SK-N-SH (cell line): ENCODE measurements around the gene RASA3. TPM values are rescaled to one million over a fixed set of nuclear protein-coding genes. Genes with fewer than 3 reads are reported as not detected.

Experiments used
- CTCF ChIA-PET: fragments of 300-600, 350-600 bp; formaldehyde crosslinking; extraction: SDS; loops from one replicate; lab custom pipeline; 2021; lab: Yijun Ruan, JAX
- POLR2A ChIA-PET: fragments of 350-600 bp; sonication (Branson Sonifier 250); formaldehyde crosslinking; extraction: SDS; loops from one replicate; lab custom pipeline; 2020; ENCODE audit warnings: antibody characterized with exemption, inconsistent platforms; lab: Yijun Ruan, JAX
- DNase-seq: peaks from one replicate; pipeline ENCODE4 v3.0.0; 2012
- H2AFZ ChIP-seq: fragments of 200-600 bp; sonication (generic); 2 replicates; pipeline ENCODE4 v1.8.1; 2016; ENCODE audit warnings: antibody characterized with exemption, mild to moderate bottlenecking, low read depth
- H3F3A ChIP-seq: fragments of 200-600 bp; sonication (generic); replicated peaks from 2 replicates; pipeline ENCODE3; 2016; ENCODE audit warnings: antibody characterized with exemption, mild to moderate bottlenecking; ENCODE audit not compliant: insufficient read depth
- H3K27ac ChIP-seq, 2 experiments: fragments of 200-500 bp in 1 of 2; fragments of 200-600 bp in 1 of 2; sonication (Bioruptor generic) in 1 of 2; sonication (generic), shearing (Covaris generic) in 1 of 2; 2 replicates each; pipeline versions ENCODE4 v1.5.1 to v1.6.1; 2014 to 2016; ENCODE audit warnings: low read depth in 2 of 2, inconsistent platforms in 1 of 2, low read length in 1 of 2, mild to moderate bottlenecking in 1 of 2, mixed read lengths in 1 of 2
- H3K27me3 ChIP-seq: fragments of 200-600 bp; sonication (generic), shearing (Covaris generic); 2 replicates; pipeline ENCODE4 v1.6.1; 2016; ENCODE audit warnings: mixed run types; ENCODE audit not compliant: insufficient read depth
- H3K36me3 ChIP-seq, 2 experiments: fragments of 200-500 bp in 1 of 2; fragments of 200-600 bp in 1 of 2; sonication (Bioruptor generic) in 1 of 2; sonication (generic) in 1 of 2; replicated peaks in 1 of 2; 2 replicates each; pipeline versions ENCODE3 to v1.5.1; 2014 to 2016; ENCODE audit warnings: low read length in 1 of 2, mild to moderate bottlenecking in 1 of 2; ENCODE audit not compliant: insufficient read depth in 2 of 2, control insufficient read depth in 1 of 2
- H3K4me1 ChIP-seq, 2 experiments: fragments of 200-500 bp in 1 of 2; fragments of 200-600 bp in 1 of 2; sonication (Bioruptor generic) in 1 of 2; sonication (generic), shearing (Covaris generic) in 1 of 2; 2 replicates each; pipeline versions ENCODE4 v1.5.1 to v1.6.1; 2014 to 2016; ENCODE audit warnings: low read depth in 1 of 2, low read length in 1 of 2, mixed run types in 1 of 2; ENCODE audit not compliant: insufficient read depth in 2 of 2, control insufficient read depth in 1 of 2
- H3K4me2 ChIP-seq: fragments of 200-600 bp; sonication (generic), shearing (Covaris generic); 2 replicates; pipeline ENCODE4 v1.6.1; 2017; ENCODE audit warnings: mixed run types
- H3K4me3 ChIP-seq, 2 experiments: fragments of 200-500 bp in 1 of 2; fragments of 200-600 bp in 1 of 2; sonication (Bioruptor generic) in 1 of 2; sonication (generic), shearing (Covaris generic) in 1 of 2; 2 replicates each; pipeline versions ENCODE4 v1.5.1 to v1.8.1; 2014 to 2016; ENCODE audit warnings: low read depth in 2 of 2, inconsistent platforms in 1 of 2, low read length in 1 of 2, mild to moderate bottlenecking in 1 of 2, mixed read lengths in 1 of 2, moderate library complexity in 1 of 2
- H3K79me2 ChIP-seq: fragments of 200-600 bp; sonication (generic); 2 replicates; pipeline ENCODE4 v1.8.1; 2017; ENCODE audit warnings: mild to moderate bottlenecking; ENCODE audit not compliant: insufficient read depth
- H3K9ac ChIP-seq: fragments of 200-600 bp; sonication (generic); 2 replicates; pipeline ENCODE4 v1.6.1; 2017; ENCODE audit warnings: mixed run types
- H3K9me2 ChIP-seq: fragments of 200-600 bp; sonication (generic); 2 replicates; pipeline ENCODE4 v1.6.1; 2017; ENCODE audit warnings: mixed run types
- H3K9me3 ChIP-seq: fragments of 200-600 bp; sonication (generic); 2 replicates; pipeline ENCODE4 v1.6.1; 2017; ENCODE audit warnings: mixed run types, mild to moderate bottlenecking, moderate library complexity
- H4K20me1 ChIP-seq: fragments of 200-600 bp; sonication (generic); 2 replicates; pipeline ENCODE4 v1.6.1; 2017; ENCODE audit warnings: mild to moderate bottlenecking, mixed run types; ENCODE audit not compliant: insufficient read depth
- ELF1 ChIP-seq: IDR thresholded peaks from 2 replicates; pipeline ENCODE4 v1.4.0; 2012
- EP300 ChIP-seq, 2 experiments: IDR thresholded peaks; 2 replicates each; pipeline versions ENCODE4 v1.4.0 to v1.6.1; 2012; ENCODE audit warnings: borderline replicate concordance in 1 of 2, low read depth in 1 of 2, low read length in 1 of 2
- FOSL2 ChIP-seq: IDR thresholded peaks from 2 replicates; pipeline ENCODE4 v1.4.0; 2012; ENCODE audit warnings: low read depth, mild to moderate bottlenecking, moderate library complexity, borderline replicate concordance
- FOXJ3 ChIP-seq: sonication (generic); formaldehyde crosslinking; IDR thresholded peaks from 2 replicates; pipeline ENCODE4 v1.5.1; 2020; ENCODE audit warnings: mild to moderate bottlenecking, missing genetic modification reagents
- GABPA ChIP-seq: IDR thresholded peaks from 2 replicates; pipeline ENCODE4 v1.4.0; 2012; ENCODE audit warnings: low read depth, mild to moderate bottlenecking
- GATA2 ChIP-seq: sonication (generic); formaldehyde crosslinking; IDR thresholded peaks from 2 replicates; pipeline ENCODE4 v1.5.0; 2020; ENCODE audit warnings: mild to moderate bottlenecking, missing genetic modification reagents
- IRF3 ChIP-seq: fragments of 150-350 bp; IDR thresholded peaks from 2 replicates; pipeline ENCODE4 v1.6.1; 2016; ENCODE audit warnings: mild to moderate bottlenecking, low read depth, low read length
- MAX ChIP-seq: IDR thresholded peaks from 2 replicates; pipeline ENCODE4 v1.4.0; 2012; ENCODE audit warnings: low read depth
- MXI1 ChIP-seq: IDR thresholded peaks from 2 replicates; pipeline ENCODE4 v1.6.1; 2012; ENCODE audit warnings: mild to moderate bottlenecking, low read depth, low read length, improper control_type of control experiment
- NFIC ChIP-seq: IDR thresholded peaks from 2 replicates; pipeline ENCODE4 v1.4.0; 2012; ENCODE audit warnings: borderline replicate concordance
- NRF1 ChIP-seq: IDR thresholded peaks from 2 replicates; pipeline ENCODE4 v1.6.1; 2012; ENCODE audit warnings: low read depth, mild to moderate bottlenecking, low read length
- POLR2AphosphoS5 ChIP-seq: IDR thresholded peaks from 2 replicates; pipeline ENCODE4 v1.6.1; 2012; ENCODE audit warnings: low read depth, low read length
- RFX5 ChIP-seq: IDR thresholded peaks from 2 replicates; pipeline ENCODE4 v1.6.1; 2012; ENCODE audit warnings: mild to moderate bottlenecking, improper control_type of control experiment, low read length
- RXRA ChIP-seq: IDR thresholded peaks from 2 replicates; pipeline ENCODE4 v1.4.0; 2012; ENCODE audit warnings: low read depth, mild to moderate bottlenecking, borderline replicate concordance
- SIN3A ChIP-seq: IDR thresholded peaks from 2 replicates; pipeline ENCODE4 v1.6.1; 2012; ENCODE audit warnings: low read depth, mild to moderate bottlenecking, low read length, moderate library complexity, borderline replicate concordance
- SMC3 ChIP-seq: IDR thresholded peaks from 2 replicates; pipeline ENCODE4 v1.6.1; 2012; ENCODE audit warnings: low read depth, low read length, improper control_type of control experiment
- TAF1 ChIP-seq: IDR thresholded peaks from 2 replicates; pipeline ENCODE4 v1.6.1; 2012; ENCODE audit warnings: low read depth, mild to moderate bottlenecking, low read length, moderate library complexity, borderline replicate concordance
- TCF12 ChIP-seq: IDR thresholded peaks from 2 replicates; pipeline ENCODE4 v1.4.0; 2012
- USF1 ChIP-seq: IDR thresholded peaks from 2 replicates; pipeline ENCODE4 v1.4.0; 2012; ENCODE audit warnings: low read depth, borderline replicate concordance
- ZBTB33 ChIP-seq: IDR thresholded peaks from 2 replicates; pipeline ENCODE4 v1.4.0; 2012; ENCODE audit warnings: low read depth, borderline replicate concordance
- WGBS: methylation state at CpG from one replicate; pipeline ENCODE4 v1.1.6; 2017; ENCODE audit warnings: low lambda C conversion rate; 5-methylcytosine and 5-hydroxymethylcytosine counted together
- polyA plus RNA-seq, 3 experiments: library from polyadenylated mRNA; depleted of rRNA; stranded (reverse); fragments of >200 nt; gene quantifications; 2 replicates each; pipeline ENCODE4 v1.2.3, GENCODE V29; 2012

The RASA3 gene
- polyA plus RNA-seq, 1 of the 3 experiments (the other 2 are of a cell fraction) = 25.1 TPM

- no peak for TF ChIP-seq RXRA
These were observed 69.7 kb downstream of the RASA3 start (continued) for GRCh38 chr13:114062754-114063153.

- H3F3A ChIP-seq = peaks cover 40% of the 10 kb centered on the region
These were observed 70.1 kb downstream of the RASA3 start for GRCh38 chr13:114062341-114062740.

More at GRCh38 chr13:114062341-114062740, 70.1 kb downstream of the RASA3 start:
- TF ChIP-seq MAX (no peak), EP300 (IDR thresholded peaks at IDR 0.05; ENCODE audit: borderline replicate concordance in 1 of 2, low read depth in 1 of 2, low read length in 1 of 2) (no peak), TCF12 (no peak), USF1 (no peak), ELF1 (no peak), RXRA (no peak), RFX5 (no peak), POLR2AphosphoS5 (no peak), NFIC (no peak), MXI1 (no peak), FOXJ3 (CRISPR knock-in tag) (no peak), NRF1 (no peak), IRF3 (no peak), SIN3A (no peak), GATA2 (CRISPR knock-in tag) (no peak), GABPA (no peak), TAF1 (no peak), ZBTB33 (no peak), FOSL2 (no peak), SMC3 (no peak)
- TF ChIP-seq, all 33 proteins: peak for 0
- Histone ChIP-seq H3K9me3 (no peaks in the 10 kb centered on the region), H3K9ac (no peak overlapping the region), H3K79me2 (peaks cover 90% of the 10 kb centered on the region), H3K4me3 (no peak overlapping the region), H4K20me1 (no peaks in the 10 kb centered on the region), H3K9me2 (no peaks in the 10 kb centered on the region), H3K27ac (peak overlapping the region; percentile 81 to 100; a peak in 2 of 4 replicates), H3K36me3 (peaks cover 3 to 12% of the 10 kb centered on the region in 2 experiments), H3K4me2 (0 out of 2 replicates have a peak overlapping the region, but pooled peaks have one; percentile 54), H3K27me3 (no peaks in the 10 kb centered on the region), H2AFZ (no peak overlapping the region), H3K4me1 (peaks cover 39 to 41% of the 10 kb centered on the region in 2 experiments)
- no peak for DNase-seq
- CTCF ChIA-PET = no interaction called here
- POLR2A ChIA-PET = no interaction called here
- 95% methylated on average over 31 of the region's 34 CpGs for WGBS
